ENCODE results near the gene FOLR1.
"Not testable (repeated sequence)": the region's sequence is repeated elsewhere in the genome, so short reads cannot be mapped to it uniquely, and the experiment has no call there.

DNA sequence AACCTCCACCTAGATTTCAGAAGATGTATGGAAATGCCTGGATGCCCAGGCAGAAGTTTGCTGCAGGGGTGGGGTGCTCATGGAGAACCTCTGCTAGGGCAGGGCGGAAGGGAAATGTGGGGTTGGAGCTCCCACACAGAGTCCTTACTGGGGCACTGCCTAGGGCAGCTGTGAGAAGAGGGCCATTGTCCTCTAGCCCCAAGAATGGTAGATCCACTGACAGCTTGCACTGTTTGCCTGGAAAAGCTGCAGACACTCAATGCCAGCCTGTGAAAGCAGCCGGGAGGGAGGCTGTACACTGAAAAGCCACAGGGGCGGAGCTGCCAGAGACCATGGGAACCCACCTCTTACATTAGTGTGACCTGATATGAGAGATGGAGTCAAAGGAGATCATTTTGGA, 22.2 kb upstream of the FOLR1 start:
- TF ChIP-seq, protein P1, sequence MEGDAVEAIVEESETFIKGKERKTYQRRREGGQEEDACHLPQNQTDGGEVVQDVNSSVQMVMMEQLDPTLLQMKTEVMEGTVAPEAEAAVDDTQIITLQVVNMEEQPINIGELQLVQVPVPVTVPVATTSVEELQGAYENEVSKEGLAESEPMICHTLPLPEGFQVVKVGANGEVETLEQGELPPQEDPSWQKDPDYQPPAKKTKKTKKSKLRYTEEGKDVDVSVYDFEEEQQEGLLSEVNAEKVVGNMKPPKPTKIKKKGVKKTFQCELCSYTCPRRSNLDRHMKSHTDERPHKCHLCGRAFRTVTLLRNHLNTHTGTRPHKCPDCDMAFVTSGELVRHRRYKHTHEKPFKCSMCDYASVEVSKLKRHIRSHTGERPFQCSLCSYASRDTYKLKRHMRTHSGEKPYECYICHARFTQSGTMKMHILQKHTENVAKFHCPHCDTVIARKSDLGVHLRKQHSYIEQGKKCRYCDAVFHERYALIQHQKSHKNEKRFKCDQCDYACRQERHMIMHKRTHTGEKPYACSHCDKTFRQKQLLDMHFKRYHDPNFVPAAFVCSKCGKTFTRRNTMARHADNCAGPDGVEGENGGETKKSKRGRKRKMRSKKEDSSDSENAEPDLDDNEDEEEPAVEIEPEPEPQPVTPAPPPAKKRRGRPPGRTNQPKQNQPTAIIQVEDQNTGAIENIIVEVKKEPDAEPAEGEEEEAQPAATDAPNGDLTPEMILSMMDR (IDR thresholded peaks at IDR 0.05): not testable (repeated sequence)
- TF ChIP-seq POLR2A (IDR thresholded peaks at IDR 0.05): not testable (repeated sequence)
